KBM-7 (cell line): ENCODE data around the gene BPIFB4.
"Not testable (repeated sequence)": the region's sequence is repeated elsewhere in the genome, so short reads cannot be mapped to it uniquely, and the experiment has no call there.

Experiments
- DNase-seq: peaks from one replicate; pipeline ENCODE4 v3.0.0-alpha.2; 2015
- in situ Hi-C: fragments of 300-500 bp; cut with MboI; formaldehyde crosslinking; loops from 2 replicates; pipeline ENCODE4 v1.14.3; 2020; ENCODE audit warnings: low sequenced_read_pairs, low pct_unique_long_range_greater_than_20kb, mixed read lengths

BPIFB4 gene

GRCh38 chr20:33081411-33082154, 2.1 kb downstream of the BPIFB4 start:
- in situ Hi-C loops, result no loop called here
- no peak for DNase-seq

- in situ Hi-C loops, result no loop called here
- DNase-seq, result no peak
Measured at GRCh38 chr20:33082546-33082945, 3.1 kb downstream of the BPIFB4 start.

- DNase-seq, result no peak
- in situ Hi-C loops, result no loop called here
Measured at GRCh38 chr20:33083544-33084340, 4.3 kb downstream of the BPIFB4 start.

GRCh38 chr20:33084722-33085121, 5.3 kb downstream of the BPIFB4 start:
- in situ Hi-C loops, result no loop called here
- DNase-seq, result no peak

- no peak for DNase-seq
- in situ Hi-C loops, result no loop called here
Measured at GRCh38 chr20:33086052-33086722, 6.7 kb downstream of the BPIFB4 start.

- no peak for DNase-seq
- in situ Hi-C loops, result no loop called here
Measured at GRCh38 chr20:33091147-33091546, 11.7 kb downstream of the BPIFB4 start.

- no peak for DNase-seq
- in situ Hi-C loops, result no loop called here
Measured at GRCh38 chr20:33091693-33092092, 12.2 kb downstream of the BPIFB4 start.

- in situ Hi-C loops, result no loop called here
- DNase-seq, result no peak
Measured at GRCh38 chr20:33092361-33092760, 12.9 kb downstream of the BPIFB4 start.

GRCh38 chr20:33093074-33093473, 13.6 kb downstream of the BPIFB4 start:
- no peak for DNase-seq
- in situ Hi-C loops, result no loop called here

- no peak for DNase-seq
- in situ Hi-C loops, result no loop called here
Measured at GRCh38 chr20:33093582-33093981, 14.1 kb downstream of the BPIFB4 start.

- no peak for DNase-seq
- in situ Hi-C loops, result no loop called here
Measured at GRCh38 chr20:33095249-33095648, 15.8 kb downstream of the BPIFB4 start.

- DNase-seq, result peak; percentile 81
- in situ Hi-C loops, result not testable (repeated sequence)
Measured at GRCh38 chr20:33095902-33096584, 16.6 kb downstream of the BPIFB4 start.

GRCh38 chr20:33097001-33097400, 17.6 kb downstream of the BPIFB4 start:
- DNase-seq, result no peak
- in situ Hi-C loops, result no loop called here

GRCh38 chr20:33099843-33100538, 20.5 kb downstream of the BPIFB4 start:
- in situ Hi-C loops, result no loop called here
- DNase-seq, result no peak

GRCh38 chr20:33103556-33103955, 24.1 kb downstream of the BPIFB4 start:
- in situ Hi-C loops, result no loop called here
- DNase-seq, result no peak

GRCh38 chr20:33104336-33104735, 24.9 kb downstream of the BPIFB4 start:
- in situ Hi-C loops, result no loop called here
- no peak for DNase-seq

GRCh38 chr20:33105316-33105924, 26.0 kb downstream of the BPIFB4 start:
- in situ Hi-C loops, result no loop called here
- DNase-seq, result no peak

GRCh38 chr20:33106058-33106620, 26.7 kb downstream of the BPIFB4 start:
- in situ Hi-C loops, DNase-seq: not testable (repeated sequence)
